Activated CD8-positive, alpha-beta memory T cell treated with anti-CD3 and anti-CD28 coated beads for 36 hours (primary cell): ENCODE results near the gene SHH. TPM values are rescaled to one million over a fixed set of nuclear protein-coding genes. Genes with fewer than 3 reads are reported as not detected.

ENCODE experiments used
- CTCF ChIA-PET: fragments of 350-600 bp; sonication (Branson Sonifier 250); formaldehyde crosslinking; loops from one replicate; lab custom pipeline; 2021; ENCODE audit warnings: antibody characterized with exemption; lab: Charles Lee
- POLR2A ChIA-PET: fragments of 350-600 bp; sonication (Branson Sonifier 250); formaldehyde crosslinking; loops from one replicate; lab custom pipeline; 2021; ENCODE audit warnings: antibody characterized with exemption; lab: Charles Lee
- total RNA-seq, 2 experiments: library from RNA; stranded (reverse); gene quantifications; one replicate each; pipeline ENCODE4 v1.2.3, GENCODE V29; 2021

Gene SHH
- not detected for total RNA-seq

DNA sequence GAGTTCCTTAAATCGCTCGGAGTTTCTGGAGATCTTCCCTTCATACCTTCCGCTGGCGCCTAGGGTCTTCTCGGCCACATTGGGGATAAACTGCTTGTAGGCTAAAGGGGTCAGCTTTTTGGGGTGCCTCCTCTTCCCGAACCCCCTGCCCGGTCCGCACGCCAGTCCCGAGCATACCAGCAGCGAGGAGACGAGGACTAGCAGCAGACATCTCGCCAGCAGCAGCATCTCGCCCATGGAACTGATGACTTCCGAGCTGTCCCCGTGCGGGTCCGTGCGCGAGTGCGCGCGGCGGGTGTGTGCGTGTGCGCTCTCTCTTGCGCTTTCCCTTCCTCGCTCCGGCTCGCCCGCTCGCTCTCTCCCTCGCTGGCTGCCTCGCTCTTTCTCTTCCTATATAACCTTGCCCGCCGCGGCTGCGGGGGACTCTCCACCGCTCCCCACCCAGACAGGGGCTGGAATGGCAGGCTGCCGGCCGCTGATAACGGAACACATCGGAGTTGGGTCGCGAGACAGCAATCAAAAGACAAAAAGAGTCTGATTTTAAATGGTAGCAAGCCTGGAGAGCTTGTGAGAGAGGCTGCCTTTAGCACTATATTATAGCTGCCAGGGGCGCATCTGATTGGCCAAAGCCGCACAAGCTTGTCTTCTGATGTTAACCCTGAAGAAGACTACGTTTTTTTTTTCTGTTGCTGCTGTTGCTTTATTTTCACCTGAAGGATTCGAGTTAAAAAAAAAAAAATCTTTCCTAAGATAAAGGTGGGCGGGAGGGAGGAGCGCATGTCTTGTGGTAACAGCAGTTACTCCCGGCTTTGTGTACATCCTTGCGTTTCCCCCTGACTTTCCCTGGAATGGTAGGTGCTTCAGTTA, at the start of gene SHH:
Gene SHH, minus strand, starts transcription at position 569 of the 867 bp plus-strand sequence. Its CDS starts 341 bp downstream, at position 228.
- ChIA-PET CTCF (no interaction called here), POLR2A (no interaction called here)

DNA sequence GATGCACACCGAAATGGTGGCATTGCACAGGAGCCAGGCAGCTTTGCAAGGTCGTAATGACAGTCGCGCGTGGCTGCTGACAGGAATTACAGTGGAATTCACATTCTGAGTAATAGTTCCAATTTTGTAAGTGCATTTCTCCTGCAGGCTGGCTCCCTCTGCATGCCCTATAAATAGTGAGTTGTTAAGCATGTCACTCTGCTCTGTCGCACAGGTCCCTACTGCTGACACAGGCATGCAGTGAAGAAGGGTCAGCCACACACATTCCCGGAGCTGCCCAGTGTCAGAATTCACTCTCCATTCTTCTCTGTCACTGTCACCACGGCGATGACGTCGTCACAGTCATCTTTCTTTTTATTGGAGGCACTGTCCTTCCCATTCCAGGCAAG, 49.2 kb upstream of the SHH start:
- POLR2A ChIA-PET: no interaction called here
- CTCF ChIA-PET: no interaction called here

DNA sequence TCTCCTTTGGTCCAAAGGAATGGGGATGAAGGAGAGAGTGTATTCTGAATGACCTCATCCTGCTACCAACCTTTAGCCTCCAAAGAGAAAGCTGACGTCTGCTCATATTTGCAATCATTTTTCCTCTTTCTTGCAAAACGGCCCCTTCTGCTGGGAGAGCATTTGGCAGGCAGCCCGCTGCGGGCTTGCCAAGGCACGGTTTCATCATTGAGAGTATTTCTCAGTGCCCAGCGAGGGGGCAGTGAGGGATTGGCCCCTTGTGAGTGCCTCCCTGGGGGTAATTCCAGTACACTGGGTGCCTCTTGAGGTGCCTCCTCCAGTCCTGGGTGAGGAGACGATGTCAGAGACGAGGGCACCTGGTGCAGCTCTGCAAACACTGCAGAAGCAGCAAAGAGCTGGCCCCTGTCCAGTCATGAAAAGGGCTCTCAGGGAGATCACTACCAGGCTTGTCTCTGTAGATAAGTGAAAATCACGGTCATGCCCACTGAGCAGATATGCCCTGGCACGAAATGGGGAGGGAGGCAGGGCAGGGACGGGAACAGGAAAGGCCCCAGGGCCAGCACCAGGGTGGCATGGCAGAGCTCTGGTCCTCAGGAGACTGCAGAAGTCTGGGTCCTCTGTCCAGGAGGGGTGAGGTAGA, 48.7 kb upstream of the SHH start:
- CTCF ChIA-PET: no interaction called here
- POLR2A ChIA-PET: no interaction called here

DNA sequence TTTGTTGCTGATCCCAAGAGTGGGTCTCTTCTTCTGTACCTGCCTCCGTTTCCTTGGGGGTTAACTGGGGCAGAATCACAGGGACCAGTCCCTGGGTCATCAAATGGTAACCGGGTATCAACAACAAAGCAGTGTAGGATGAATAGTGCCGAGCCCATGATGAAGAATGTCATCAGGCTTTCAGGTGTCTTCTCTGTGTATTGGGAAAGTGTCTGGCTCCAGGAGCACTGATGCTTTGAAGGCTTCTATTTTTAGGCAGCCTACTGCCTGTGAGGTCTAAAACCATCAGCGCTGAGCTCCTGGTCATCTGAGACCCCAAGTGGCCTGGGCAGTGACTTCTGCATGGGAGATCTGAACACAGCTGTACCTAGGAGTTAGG, 48.2 kb upstream of the SHH start:
- CTCF ChIA-PET: no interaction called here
- POLR2A ChIA-PET: no interaction called here

DNA sequence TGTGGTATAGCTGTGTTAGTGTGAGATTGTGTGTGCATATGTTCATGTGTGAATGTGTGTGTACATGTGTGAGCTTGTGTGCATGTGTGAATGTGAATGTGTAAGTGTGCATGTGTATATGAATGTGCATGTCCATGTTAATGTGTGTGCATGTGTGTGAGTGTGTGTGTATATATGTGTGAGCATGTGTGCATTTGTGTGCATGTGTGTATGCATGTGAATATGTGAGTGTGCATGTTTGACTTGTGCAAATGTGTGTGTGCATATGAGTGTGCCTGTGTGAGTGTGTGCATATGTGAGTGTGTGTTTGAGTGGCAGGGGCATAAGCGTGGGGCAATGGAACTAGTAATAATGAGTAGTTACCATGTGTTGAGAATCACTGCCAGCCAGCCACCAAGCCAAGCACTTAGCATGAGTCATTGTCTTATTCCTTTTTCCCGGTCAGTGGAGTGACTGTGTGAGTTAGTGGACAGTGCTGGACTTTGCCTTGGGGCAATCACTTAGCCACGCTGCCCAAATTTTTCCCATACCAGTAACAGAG, 46.3 kb upstream of the SHH start:
- ChIA-PET CTCF (no interaction called here), POLR2A (no interaction called here)

DNA sequence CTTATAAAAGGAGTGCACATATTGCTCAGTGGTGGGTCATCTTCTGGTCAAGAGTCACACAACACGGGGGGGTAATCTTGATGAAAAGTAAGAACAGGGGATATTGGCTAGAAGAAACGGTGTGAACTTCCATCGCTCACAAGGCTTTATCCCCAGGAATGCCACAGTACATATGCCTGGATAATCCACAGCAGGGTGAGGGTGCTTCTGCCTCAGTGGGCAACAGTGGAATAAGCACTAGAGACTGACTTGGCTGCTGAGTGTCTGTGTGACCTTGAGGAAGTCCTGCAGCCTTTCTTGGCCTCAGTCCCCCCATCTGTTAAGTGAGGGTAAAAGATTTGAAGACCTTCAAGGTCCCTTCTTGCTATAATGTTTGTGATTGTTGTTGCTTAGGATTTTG, 44.9 kb upstream of the SHH start:
- ChIA-PET POLR2A (no interaction called here), CTCF (no interaction called here)

DNA sequence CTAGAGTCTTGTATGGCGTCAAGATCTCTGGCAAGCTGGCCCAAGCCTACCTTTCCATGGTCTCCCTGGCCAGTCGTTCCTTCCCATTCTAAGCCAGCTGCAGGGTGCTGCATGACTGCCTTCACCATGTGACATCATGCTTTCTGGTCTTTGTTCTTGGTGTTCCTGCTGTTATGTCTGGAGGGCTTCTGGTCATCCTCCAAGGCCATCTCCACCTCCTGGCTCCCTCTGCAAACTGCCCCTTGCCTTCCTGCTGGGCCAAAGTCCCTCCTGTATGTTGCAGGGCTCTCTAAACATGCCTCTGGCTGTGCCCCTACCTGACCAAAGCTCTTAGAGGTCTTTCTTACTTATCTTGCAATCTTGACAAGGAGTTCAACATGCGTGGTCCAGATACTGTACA, 44.4 kb upstream of the SHH start:
- ChIA-PET POLR2A (no interaction called here), CTCF (no interaction called here)

DNA sequence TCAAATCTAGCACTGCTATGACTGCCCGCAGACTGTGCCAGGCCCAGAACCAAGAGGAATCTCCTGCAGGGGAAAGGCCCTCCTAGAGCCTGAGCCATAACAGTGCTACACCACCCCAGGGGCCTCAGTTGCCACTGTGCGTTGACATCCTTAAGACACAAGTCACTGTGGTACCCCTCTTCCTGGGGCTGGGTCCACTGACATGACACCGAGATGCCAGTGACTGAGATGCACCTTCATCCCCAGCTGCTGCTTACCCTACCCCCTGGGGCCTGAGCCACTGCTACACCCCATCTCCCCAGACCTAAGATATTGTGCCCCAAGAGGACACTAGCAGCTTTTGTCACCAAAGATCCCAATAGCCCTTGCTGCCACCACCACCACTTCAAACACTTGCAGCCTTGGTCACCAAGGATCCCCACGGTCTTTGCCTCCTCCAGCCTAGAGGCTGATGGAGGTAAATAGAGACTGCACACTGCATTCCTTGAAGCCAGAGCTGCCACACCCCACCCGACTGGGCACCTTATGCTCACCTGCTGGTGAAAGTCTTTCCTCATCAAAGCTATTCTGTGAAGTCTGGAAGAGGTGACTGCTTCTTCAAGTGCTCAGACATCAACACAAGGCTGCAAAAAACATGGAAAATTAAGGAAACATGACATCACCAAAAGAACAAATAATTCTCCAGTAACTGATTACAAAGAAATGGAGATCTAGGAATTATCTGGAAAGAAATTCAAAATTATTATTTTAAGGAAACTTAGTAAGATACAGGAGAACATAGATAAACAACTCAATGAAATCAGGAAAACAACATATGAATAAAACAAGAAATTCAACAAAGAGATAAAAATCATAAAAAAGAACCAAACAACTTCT, 40.4 kb upstream of the SHH start:
- POLR2A ChIA-PET: interaction anchor here (0.6 kb wide), 1 partner anchor 37 kb away, joined by 3 read pairs; no protein-coding TSS in a partner anchor
- CTCF ChIA-PET: no interaction called here

DNA sequence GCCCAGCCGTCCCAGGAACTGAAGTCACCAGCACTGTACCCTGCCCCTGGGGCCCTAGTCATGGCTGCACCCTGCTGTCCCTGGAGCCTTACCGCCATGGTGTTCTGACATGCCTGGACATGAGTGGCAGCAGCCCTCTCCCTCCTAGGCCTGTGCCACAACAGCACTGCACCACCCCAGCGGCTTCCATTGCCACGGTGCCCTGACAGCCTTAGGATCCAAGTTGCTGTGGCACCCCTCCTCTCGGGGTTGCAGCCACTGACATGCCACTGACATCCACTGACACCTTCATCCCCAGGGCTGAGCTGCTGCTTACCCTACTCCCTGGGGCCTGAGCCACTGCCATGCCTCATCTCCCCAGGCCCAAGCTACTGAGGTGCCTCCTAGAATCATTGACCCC, 39.6 kb upstream of the SHH start:
- ChIA-PET CTCF (no interaction called here), POLR2A (no interaction called here)

DNA sequence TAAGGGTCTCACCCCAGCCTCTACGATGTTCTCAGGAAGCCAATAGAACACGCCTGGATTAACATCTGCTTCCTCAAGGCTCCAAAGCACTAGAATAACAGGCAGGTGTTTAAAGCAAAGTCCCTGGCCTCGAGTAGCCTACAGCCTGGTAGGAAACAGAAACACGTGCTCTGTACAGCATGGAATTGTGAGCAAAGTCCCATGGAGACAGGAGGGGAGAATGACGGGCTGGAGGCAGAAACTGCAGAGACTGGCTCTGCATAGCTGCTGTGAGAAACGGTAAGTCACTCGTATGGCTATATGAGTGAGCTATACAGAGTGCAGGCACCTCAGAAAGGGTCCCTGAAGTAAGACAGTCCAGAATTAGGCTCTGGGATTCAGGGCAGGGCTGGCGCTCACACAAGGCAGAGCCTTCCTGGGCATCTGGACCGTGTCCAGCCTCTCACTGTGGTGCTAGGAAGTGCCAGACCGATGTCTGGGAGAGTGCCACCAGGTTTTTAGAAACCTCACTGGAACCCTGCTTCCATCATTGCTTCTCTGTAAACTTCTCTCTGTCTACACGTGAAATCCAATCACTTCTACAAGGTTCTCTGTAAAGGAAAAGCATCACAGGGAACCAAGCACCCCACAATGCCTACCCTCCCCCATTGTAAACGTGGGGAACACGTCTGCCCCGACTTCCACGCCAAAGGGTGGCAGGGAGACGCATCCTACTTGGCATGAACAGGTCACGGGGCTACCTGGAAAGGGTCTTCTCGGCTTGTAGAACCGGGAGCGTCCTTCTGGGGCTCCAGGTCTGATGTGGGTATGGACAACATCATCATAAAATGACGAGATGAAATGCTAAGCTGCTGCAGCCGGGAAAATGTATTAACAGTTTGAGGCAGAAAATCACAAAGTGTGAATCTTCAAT, 38.8 kb upstream of the SHH start:
- POLR2A ChIA-PET: no interaction called here
- CTCF ChIA-PET: no interaction called here

DNA sequence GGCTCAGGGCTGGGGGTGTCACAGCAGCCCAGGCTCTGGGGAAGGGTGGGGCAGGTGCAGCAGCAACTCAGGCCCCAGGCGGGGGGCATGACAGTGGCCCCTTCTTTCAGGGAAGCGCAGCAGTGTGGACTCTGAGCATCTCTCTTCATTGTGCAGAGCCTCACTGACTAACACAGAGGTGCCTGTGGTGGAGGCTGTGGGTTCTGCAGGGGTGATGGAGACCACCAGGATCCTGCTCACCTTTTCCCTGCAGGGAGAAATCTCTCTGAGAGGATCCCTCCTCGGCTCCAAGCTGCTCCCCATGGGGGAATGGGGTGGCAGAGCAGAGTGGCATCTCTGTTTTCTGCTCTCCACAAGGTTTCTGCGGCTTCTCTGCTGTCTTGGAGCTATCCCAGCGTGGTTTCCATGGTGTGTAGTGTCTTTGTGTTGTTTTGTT, 37.8 kb upstream of the SHH start:
- CTCF ChIA-PET: no interaction called here
- POLR2A ChIA-PET: no interaction called here

DNA sequence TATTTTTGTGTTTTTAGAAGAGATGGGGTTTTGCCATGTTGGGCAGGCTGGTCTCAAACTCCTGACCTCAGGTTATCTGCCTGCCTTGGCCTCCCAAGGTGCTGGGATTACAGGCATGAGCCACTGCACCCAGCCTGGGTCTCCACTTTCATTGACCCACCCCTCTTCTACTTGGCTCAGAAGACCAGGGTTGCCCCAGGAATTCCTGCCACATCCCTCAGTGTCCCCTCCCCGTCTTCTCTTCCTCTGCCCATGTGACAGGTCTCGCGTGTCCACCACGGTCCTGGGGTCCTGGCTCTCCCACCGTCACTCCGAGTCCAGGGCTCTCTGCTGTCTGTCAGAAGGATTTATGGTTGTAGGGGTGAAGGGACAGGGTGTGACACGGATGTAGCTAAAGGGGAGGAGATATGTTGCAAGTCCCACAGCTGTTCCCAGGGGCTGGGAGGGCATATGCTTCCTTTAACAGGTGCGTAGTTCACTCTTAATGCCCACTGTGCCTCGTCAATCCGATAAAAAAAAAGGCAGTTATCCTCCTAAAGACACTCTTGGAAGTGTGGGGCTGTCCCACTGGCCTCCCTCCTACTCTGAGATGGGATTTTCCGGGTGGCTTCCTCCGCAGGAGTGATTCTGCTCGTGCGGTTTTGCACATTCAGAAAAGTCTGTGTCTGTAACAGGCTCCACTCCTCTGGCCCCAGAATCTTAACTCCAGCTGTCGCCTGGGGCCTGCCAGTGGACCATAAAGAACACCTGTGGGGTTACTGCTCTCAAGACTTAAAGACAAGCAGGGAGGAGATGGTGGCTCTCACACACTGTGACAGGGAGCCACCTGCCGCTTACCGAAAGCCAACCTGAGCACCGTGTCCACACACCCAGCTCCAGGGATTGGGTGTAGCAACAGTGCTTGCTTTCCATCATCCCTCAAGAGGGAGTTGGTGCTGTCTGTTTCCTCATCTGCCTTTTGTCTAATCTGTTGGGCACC, 36.7 kb upstream of the SHH start:
- ChIA-PET CTCF (no interaction called here), POLR2A (interaction anchor here (0.5 kb wide), 1 partner anchor 54 kb away, joined by 4 read pairs; no protein-coding TSS in a partner anchor)

DNA sequence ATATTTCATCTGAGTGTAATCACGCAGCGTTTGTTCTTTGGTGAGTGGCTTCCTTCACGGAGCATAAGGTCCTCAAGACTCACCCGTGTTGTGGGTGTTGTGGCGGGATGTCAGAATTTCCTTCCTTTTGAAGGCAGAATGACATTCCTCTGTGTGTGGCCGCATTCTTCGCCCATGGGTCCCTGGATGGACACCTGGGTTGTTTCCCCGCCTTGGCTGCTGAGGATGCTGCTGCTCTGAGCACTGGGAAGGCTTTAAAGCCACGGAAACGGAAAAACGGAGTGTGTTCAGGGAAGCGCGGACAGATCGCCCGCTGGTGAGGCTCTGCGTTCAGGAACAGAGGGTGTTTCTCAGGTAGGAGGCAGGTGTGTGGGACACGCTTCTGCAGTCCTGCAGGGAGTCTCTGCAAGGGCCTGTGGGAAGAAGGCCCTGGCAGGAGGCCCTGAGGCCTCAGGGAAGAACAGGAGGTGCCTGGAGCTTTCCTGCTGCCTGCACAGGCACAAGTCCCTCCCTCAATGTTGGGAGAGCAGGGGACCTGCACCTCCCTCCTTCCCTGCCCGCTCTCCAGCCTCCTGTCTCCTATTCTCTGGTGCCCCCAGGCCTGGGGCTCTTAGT, 35.7 kb upstream of the SHH start:
- POLR2A ChIA-PET: no interaction called here
- CTCF ChIA-PET: no interaction called here

DNA sequence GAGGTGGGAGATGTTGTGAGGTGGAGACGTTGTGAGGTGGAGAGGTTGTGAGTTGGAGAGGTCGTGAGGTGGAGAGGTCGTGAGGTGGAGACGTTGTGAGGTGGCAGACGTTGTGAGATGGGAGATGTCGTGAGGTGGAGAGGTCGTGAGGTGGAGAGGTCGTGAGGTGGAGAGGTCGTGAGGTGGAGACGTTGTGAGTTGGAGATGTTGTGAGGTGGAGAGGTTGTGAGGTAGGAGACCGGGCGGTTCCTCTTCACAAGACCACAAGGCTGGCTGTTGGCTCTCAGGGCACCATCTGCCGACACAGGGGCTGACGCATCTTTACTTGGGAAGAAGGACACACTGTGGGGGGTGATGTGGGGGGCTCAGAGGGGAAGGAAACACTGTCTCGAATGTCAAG, 34.7 kb upstream of the SHH start:
- ChIA-PET CTCF (no interaction called here), POLR2A (no interaction called here)

DNA sequence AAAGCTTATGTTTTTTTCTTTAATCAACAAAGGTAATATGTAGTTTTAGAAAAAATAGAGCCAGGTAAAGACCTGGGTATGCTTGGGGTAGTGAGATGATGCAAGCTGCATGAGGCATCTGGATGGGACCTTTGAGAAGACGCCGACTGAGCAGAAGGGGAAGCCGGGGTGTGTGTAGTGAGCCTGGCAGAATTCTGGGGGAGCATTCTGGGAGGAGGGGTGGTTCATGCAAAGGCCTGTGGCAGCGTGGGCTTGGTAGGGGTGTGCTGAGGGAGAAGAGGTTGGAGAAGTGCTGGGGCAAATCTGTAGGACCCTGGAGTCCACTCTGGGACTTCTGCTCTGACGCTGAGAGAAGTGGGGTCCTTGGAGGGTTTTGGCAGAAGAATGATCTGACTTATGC, 33.9 kb upstream of the SHH start:
- CTCF ChIA-PET: no interaction called here
- POLR2A ChIA-PET: no interaction called here

DNA sequence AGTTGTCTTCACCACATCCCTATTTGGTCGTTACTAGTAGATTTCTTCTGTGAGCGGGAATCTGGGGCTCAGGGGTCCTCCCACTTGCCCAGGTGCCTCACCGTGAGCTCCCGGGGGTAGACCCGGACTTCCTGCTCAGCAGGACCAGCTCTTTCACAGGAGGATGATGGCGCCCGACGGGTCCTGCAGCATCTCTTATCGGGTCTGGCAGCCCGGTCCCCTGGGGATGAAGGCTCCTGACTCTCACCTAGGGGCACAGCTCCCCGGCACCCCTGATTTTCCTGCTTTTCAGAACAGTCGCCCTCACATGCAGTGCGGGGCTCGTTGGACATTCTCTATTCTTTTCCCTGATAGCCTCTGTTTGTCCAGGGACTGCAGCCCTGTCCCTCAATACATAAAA, 33.0 kb upstream of the SHH start:
- CTCF ChIA-PET: no interaction called here
- POLR2A ChIA-PET: no interaction called here

DNA sequence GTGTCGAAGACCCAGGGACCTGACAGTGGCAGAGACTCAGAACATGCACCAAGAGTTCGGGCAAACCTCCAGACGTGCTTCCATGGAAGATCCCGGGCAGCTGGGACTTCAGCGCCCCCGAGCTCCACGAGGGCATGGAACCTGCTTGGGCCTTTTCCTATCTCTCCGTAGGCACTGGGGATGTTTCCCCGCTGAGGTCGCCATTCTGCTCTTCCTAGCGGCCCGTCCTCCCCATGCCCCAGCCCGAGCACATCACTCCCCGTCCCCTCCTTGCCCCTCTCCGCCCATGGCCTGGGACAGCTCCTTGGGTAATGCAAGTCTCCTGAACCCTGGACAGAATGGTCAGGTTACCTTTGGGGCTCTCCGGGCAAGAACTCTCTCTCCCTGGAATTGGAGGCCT, 32.3 kb upstream of the SHH start:
- CTCF ChIA-PET: no interaction called here
- POLR2A ChIA-PET: no interaction called here
